Peyer's patch (tissue), 4 donors: Measurements from ENCODE around the gene SORBS2.

Source experiments
- POLR2A ChIP-seq, 2 donors: fragments of 450-650 bp; IDR thresholded peaks; one replicate each; pipeline ENCODE4 v1.5.1; 2017; ENCODE audit warnings: antibody characterized with exemption in 2 of 2, mild to moderate bottlenecking in 2 of 2, moderate library complexity in 2 of 2
- TF ChIP-seq, protein P1 (sequence below), 6 experiments: fragments of 450-650 bp in 4 of 6; fragments of 200-600 bp in 2 of 6; sonication (generic) in 1 of 6; IDR thresholded peaks; one replicate each; pipeline ENCODE4 v1.5.1; 2017 to 2019; ENCODE audit warnings: antibody characterized with exemption in 6 of 6, mild to moderate bottlenecking in 3 of 6, moderate library complexity in 1 of 6

GRCh38 chr4:185582651-185583400 lies 229.2 kb downstream of the SORBS2 start:
- no peak for TF ChIP-seq POLR2A (IDR thresholded peaks at IDR 0.05)
- TF ChIP-seq, protein P1, sequence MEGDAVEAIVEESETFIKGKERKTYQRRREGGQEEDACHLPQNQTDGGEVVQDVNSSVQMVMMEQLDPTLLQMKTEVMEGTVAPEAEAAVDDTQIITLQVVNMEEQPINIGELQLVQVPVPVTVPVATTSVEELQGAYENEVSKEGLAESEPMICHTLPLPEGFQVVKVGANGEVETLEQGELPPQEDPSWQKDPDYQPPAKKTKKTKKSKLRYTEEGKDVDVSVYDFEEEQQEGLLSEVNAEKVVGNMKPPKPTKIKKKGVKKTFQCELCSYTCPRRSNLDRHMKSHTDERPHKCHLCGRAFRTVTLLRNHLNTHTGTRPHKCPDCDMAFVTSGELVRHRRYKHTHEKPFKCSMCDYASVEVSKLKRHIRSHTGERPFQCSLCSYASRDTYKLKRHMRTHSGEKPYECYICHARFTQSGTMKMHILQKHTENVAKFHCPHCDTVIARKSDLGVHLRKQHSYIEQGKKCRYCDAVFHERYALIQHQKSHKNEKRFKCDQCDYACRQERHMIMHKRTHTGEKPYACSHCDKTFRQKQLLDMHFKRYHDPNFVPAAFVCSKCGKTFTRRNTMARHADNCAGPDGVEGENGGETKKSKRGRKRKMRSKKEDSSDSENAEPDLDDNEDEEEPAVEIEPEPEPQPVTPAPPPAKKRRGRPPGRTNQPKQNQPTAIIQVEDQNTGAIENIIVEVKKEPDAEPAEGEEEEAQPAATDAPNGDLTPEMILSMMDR (IDR thresholded peaks at IDR 0.05): no peak
